CD4-positive, alpha-beta memory T cell (primary cell): Measurements from ENCODE around the gene EVL. TPM values are rescaled to one million over a fixed set of nuclear protein-coding genes. Genes with fewer than 3 reads are reported as not detected.

Experiments used
- CTCF ChIA-PET: fragments of 350-600 bp; sonication (Branson Sonifier 250); formaldehyde crosslinking; loops from one replicate; lab custom pipeline; 2021; ENCODE audit warnings: inconsistent platforms; ENCODE audit not compliant: partially characterized antibody; lab: Charles Lee
- POLR2A ChIA-PET: fragments of 350-600 bp; sonication (Branson Sonifier 250); formaldehyde crosslinking; loops from one replicate; lab custom pipeline; 2021; ENCODE audit not compliant: partially characterized antibody; lab: Charles Lee
- DNase-seq, 5 donors: peaks; one replicate each; pipeline versions ENCODE4 v3.0.0 to v3.0.0-alpha.2; 2020 to 2022; ENCODE audit warnings: mixed read lengths in 1 of 5
- H3K27ac ChIP-seq: one replicate; pipeline ENCODE4 v1.7.0; 2013; ENCODE audit warnings: low read depth, low read length
- H3K27me3 ChIP-seq: 2 replicates; pipeline ENCODE4 v1.7.0; 2013; ENCODE audit warnings: mild to moderate bottlenecking, low read length, moderate library complexity; ENCODE audit not compliant: insufficient read depth
- H3K36me3 ChIP-seq: 2 replicates; pipeline ENCODE4 v1.7.0; 2013; ENCODE audit warnings: mild to moderate bottlenecking, low read length, moderate library complexity; ENCODE audit not compliant: insufficient read depth
- H3K4me1 ChIP-seq: 2 replicates; pipeline ENCODE4 v1.7.0; 2013; ENCODE audit warnings: mild to moderate bottlenecking, low read length, moderate library complexity; ENCODE audit not compliant: insufficient read depth
- H3K4me3 ChIP-seq, 2 donors: one replicate each; pipeline ENCODE4 v1.7.0; 2013; ENCODE audit warnings: low read length in 2 of 2, mild to moderate bottlenecking in 1 of 2
- H3K9me3 ChIP-seq, 2 donors: one replicate each; pipeline ENCODE4 v1.7.0; 2013; ENCODE audit warnings: low read length in 2 of 2, control low read depth in 1 of 2; ENCODE audit not compliant: control insufficient read depth in 1 of 2
- H3K27ac Mint-ChIP-seq, 7 donors: one replicate each; pipeline ENCODE4 v1.8.0; 2020 to 2021; ENCODE audit warnings: mixed read lengths in 7 of 7, mild to moderate bottlenecking in 6 of 7, inconsistent platforms in 3 of 7, moderate library complexity in 3 of 7
- H3K27me3 Mint-ChIP-seq, 2 donors: one replicate each; pipeline ENCODE4 v1.8.0; 2020 to 2021; ENCODE audit warnings: mixed read lengths in 2 of 2
- H3K36me3 Mint-ChIP-seq, 2 donors: one replicate each; pipeline ENCODE4 v1.8.0; 2020 to 2021; ENCODE audit warnings: mixed read lengths in 2 of 2, inconsistent platforms in 1 of 2, mild to moderate bottlenecking in 1 of 2
- H3K4me1 Mint-ChIP-seq, 4 donors: one replicate each; pipeline ENCODE4 v1.8.0; 2020 to 2021; ENCODE audit warnings: mixed read lengths in 4 of 4, mild to moderate bottlenecking in 1 of 4
- H3K4me3 Mint-ChIP-seq, 8 donors: one replicate each; pipeline ENCODE4 v1.8.0; 2020 to 2021; ENCODE audit warnings: mixed read lengths in 8 of 8, mild to moderate bottlenecking in 7 of 8, moderate library complexity in 6 of 8, inconsistent platforms in 3 of 8
- H3K9me3 Mint-ChIP-seq, 8 donors: one replicate each; pipeline ENCODE4 v1.8.0; 2020 to 2021; ENCODE audit warnings: mixed read lengths in 8 of 8, mild to moderate bottlenecking in 5 of 8, inconsistent platforms in 3 of 8, moderate library complexity in 1 of 8
- intact Hi-C: fragments of 100-400 bp; cut with micrococcal nuclease; formaldehyde crosslinking; loops from one replicate; pipeline ENCODE4 v1.15.1; 2023
- polyA plus RNA-seq, 2 donors: library from polyadenylated mRNA; unstranded; fragments of 300-500 nt; fragmentation: Illumina TruSeq; gene quantifications; one replicate each; pipeline ENCODE4 v1.2.3, GENCODE V29; 2021
- total RNA-seq, 2 experiments: library from RNA; stranded (reverse); gene quantifications; one replicate each; pipeline ENCODE4 v1.2.3, GENCODE V29; 2021

EVL gene
- total and polyA plus RNA-seq, 4 experiments from 2014 or later = 81.8 to 1,352 (median 717) TPM

- no peaks in the 10 kb centered on the region for H3K9me3 ChIP-seq
- no peaks in the 10 kb centered on the region for H3K27me3 Mint-ChIP-seq
- peaks cover 0 to 2% (median 0%) of the 10 kb centered on the region in 8 donors for H3K9me3 Mint-ChIP-seq
- peak overlapping the region; percentile 71 to 89 (median 87) for H3K4me3 Mint-ChIP-seq
- DNase-seq = no peak
- peak overlapping the region; percentile 81 for H3K27ac ChIP-seq
- H3K27ac Mint-ChIP-seq = peak overlapping the region; percentile 91 to 99 (median 95)
- intact Hi-C loops = no loop called here
- no peaks in the 10 kb centered on the region for H3K27me3 ChIP-seq
- peaks cover 80 to 99% (median 90%) of the 10 kb centered on the region in 4 donors for H3K4me1 Mint-ChIP-seq
- ChIA-PET POLR2A (interaction anchor here (1.2 to 22.7 kb wide), 5 partner anchors 4 to 166 kb away, joined by 3 to 1011 read pairs (median 941); partner anchors contain the start of gene EVL), CTCF (interaction anchor here (1.0 to 49.4 kb wide), 5 partner anchors 3 to 91 kb away, joined by 3 to 1350 read pairs (median 100); partner anchors contain the start of gene EVL)
- H3K4me3 ChIP-seq = peak overlapping the region in 1 of 2 donors; percentile 10
- peaks cover 37% of the 10 kb centered on the region for H3K36me3 ChIP-seq
- H3K36me3 Mint-ChIP-seq = peaks cover 76 to 81% of the 10 kb centered on the region in 2 donors
- peaks cover 100% of the 10 kb centered on the region for H3K4me1 ChIP-seq
Measured at GRCh38 chr14:100074431-100075100, 9.3 kb downstream of the EVL start.

GRCh38 chr14:100075681-100076080 lies 10.5 kb downstream of the EVL start:
- POLR2A ChIA-PET = interaction anchor here (0.8 to 22.7 kb wide), 8 partner anchors 8 to 165 kb away, joined by 3 to 1011 read pairs (median 4); partner anchors contain the start of gene EVL
- peaks cover 67 to 80% of the 10 kb centered on the region in 2 donors for H3K36me3 Mint-ChIP-seq
- peaks cover 37% of the 10 kb centered on the region for H3K36me3 ChIP-seq

DNA sequence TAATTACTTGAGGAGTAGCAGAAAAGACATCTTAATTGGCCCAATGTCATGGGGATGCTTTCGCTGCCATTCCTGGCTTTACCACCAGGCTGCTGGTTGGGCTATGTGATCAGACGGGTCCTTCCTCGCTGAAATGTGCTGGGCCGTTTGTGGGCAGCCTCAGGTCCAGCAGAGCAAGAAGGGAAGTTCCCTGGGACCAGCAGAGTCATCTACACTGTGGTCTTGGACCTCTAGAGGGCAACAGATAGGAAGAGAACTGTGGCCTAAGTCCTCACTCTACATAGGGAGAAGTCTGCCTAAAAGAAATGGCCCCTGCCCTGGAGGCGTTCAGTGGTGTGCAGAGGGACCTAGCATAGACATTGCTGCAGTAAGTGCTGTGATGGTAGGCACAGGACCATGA lies 10.9 kb downstream of the EVL start:
- Histone ChIP-seq H3K4me3 (peak overlapping the region in 1 of 2 donors; percentile 15), H3K27me3 (no peaks in the 10 kb centered on the region), H3K27ac (peak overlapping the region; percentile 81), H3K4me1 (peaks cover 100% of the 10 kb centered on the region), H3K9me3 (no peaks in the 10 kb centered on the region), H3K36me3 (peaks cover 34% of the 10 kb centered on the region)
- intact Hi-C loops = loop anchor here (1.0 kb wide), 1 partner anchor 32 kb away; no protein-coding TSS in a partner anchor
- H3K4me1 Mint-ChIP-seq = peaks cover 78 to 99% (median 90%) of the 10 kb centered on the region in 4 donors
- H3K36me3 Mint-ChIP-seq = peaks cover 64 to 78% of the 10 kb centered on the region in 2 donors
- ChIA-PET CTCF (interaction anchor here (1.2 to 49.4 kb wide), 4 partner anchors 2 to 18 kb away, joined by 3 to 1350 read pairs (median 677); partner anchors contain the start of gene EVL), POLR2A (interaction anchor here (0.8 to 22.7 kb wide), 6 partner anchors 8 to 117 kb away, joined by 3 to 1011 read pairs (median 6); partner anchors contain the start of gene EVL)
- peak in 2 of 5 donors; percentile 35 to 63 for DNase-seq
- no peaks in the 10 kb centered on the region for H3K27me3 Mint-ChIP-seq
- peaks cover 0 to 2% (median 0%) of the 10 kb centered on the region in 8 donors for H3K9me3 Mint-ChIP-seq
- H3K27ac Mint-ChIP-seq = peak overlapping the region; percentile 91 to 99 (median 95)
- H3K4me3 Mint-ChIP-seq = peak overlapping the region; percentile 71 to 89 (median 87)

More at GRCh38 chr14:100075681-100076080, 10.5 kb downstream of the EVL start:
- Histone ChIP-seq H3K27me3 (no peaks in the 10 kb centered on the region), H3K27ac (peak overlapping the region; percentile 81), H3K4me3 (no peak overlapping the region), H3K9me3 (no peaks in the 10 kb centered on the region), H3K4me1 (peaks cover 100% of the 10 kb centered on the region)
- peak overlapping the region; percentile 91 to 99 (median 95) for H3K27ac Mint-ChIP-seq
- H3K4me3 Mint-ChIP-seq = peak overlapping the region; percentile 71 to 89 (median 87)
- H3K9me3 Mint-ChIP-seq = peaks cover 0 to 2% (median 0%) of the 10 kb centered on the region in 8 donors
- H3K27me3 Mint-ChIP-seq = no peaks in the 10 kb centered on the region
- no peak for DNase-seq
- intact Hi-C loops = loop anchor here (1.0 kb wide), 1 partner anchor 33 kb away; no protein-coding TSS in a partner anchor
- H3K4me1 Mint-ChIP-seq = peaks cover 78 to 99% (median 90%) of the 10 kb centered on the region in 4 donors
- CTCF ChIA-PET = interaction anchor here (1.2 to 49.4 kb wide), 4 partner anchors 2 to 19 kb away, joined by 3 to 1350 read pairs (median 677); partner anchors contain the start of gene EVL

- Mint-ChIP-seq H3K36me3 (peaks cover 62 to 80% of the 10 kb centered on the region in 2 donors), H3K9me3 (peaks cover 0 to under 1% (median 0%) of the 10 kb centered on the region in 8 donors), H3K27ac (peak overlapping the region; percentile 91 to 99 (median 95)), H3K27me3 (no peaks in the 10 kb centered on the region), H3K4me1 (peaks cover 78 to 100% (median 91%) of the 10 kb centered on the region in 4 donors), H3K4me3 (peak overlapping the region; percentile 61 to 89 (median 87))
- H3K36me3 ChIP-seq = peaks cover 29% of the 10 kb centered on the region
- no peaks in the 10 kb centered on the region for H3K27me3 ChIP-seq
- H3K27ac ChIP-seq = peak overlapping the region; percentile 81
- DNase-seq = no peak
- peak overlapping the region in 1 of 2 donors; percentile 15 for H3K4me3 ChIP-seq
- ChIA-PET CTCF (interaction anchor here (0.8 to 49.4 kb wide), 4 partner anchors 1 to 20 kb away, joined by 4 to 1350 read pairs (median 677); partner anchors contain the start of gene EVL), POLR2A (interaction anchor here (0.6 to 22.7 kb wide), 8 partner anchors 8 to 146 kb away, joined by 3 to 1011 read pairs (median 4); partner anchors contain the start of gene EVL)
- no peaks in the 10 kb centered on the region for H3K9me3 ChIP-seq
- intact Hi-C loops = loop anchor here (1.0 kb wide), 1 partner anchor 32 kb away; no protein-coding TSS in a partner anchor
- peaks cover 100% of the 10 kb centered on the region for H3K4me1 ChIP-seq
Measured at GRCh38 chr14:100076606-100077005, 11.4 kb downstream of the EVL start.

DNA sequence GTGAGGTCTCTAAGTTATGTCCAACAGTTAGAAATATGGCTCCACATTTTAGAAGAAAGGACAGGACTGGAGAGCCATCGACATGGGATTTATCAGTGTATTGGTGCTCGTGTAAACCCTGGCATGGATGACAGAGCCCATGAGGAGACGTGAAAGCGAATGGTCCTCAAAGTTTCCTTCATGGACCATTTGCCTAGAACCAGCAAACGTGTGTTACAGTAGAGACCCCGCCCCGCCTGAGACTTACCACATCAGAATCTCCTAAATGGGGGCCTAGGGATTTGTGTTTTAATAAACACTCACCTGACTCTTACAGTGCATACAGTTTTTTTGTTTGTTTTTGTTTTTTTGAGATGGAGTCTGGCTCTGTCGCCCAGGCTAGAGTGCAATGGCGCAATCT lies 12.2 kb downstream of the EVL start:
- H3K27ac ChIP-seq = peak overlapping the region; percentile 81
- ChIA-PET POLR2A (interaction anchor here (0.7 to 22.7 kb wide), 7 partner anchors 8 to 65 kb away, joined by 3 to 1011 read pairs (median 7); partner anchors contain the start of gene EVL), CTCF (interaction anchor here (0.8 to 49.4 kb wide), 4 partner anchors 0 to 115 kb away, joined by 4 to 1350 read pairs (median 681); partner anchors contain the start of gene EVL)
- peaks cover 100% of the 10 kb centered on the region for H3K4me1 ChIP-seq
- no peak overlapping the region for H3K4me3 ChIP-seq
- no peaks in the 10 kb centered on the region for H3K9me3 Mint-ChIP-seq
- no peaks in the 10 kb centered on the region for H3K27me3 ChIP-seq
- peaks cover 59 to 83% of the 10 kb centered on the region in 2 donors for H3K36me3 Mint-ChIP-seq
- intact Hi-C loops = no loop called here
- H3K27ac Mint-ChIP-seq = peak overlapping the region; percentile 91 to 99 (median 95)
- H3K4me1 Mint-ChIP-seq = peaks cover 81 to 100% (median 92%) of the 10 kb centered on the region in 4 donors
- H3K9me3 ChIP-seq = no peaks in the 10 kb centered on the region
- H3K27me3 Mint-ChIP-seq = no peaks in the 10 kb centered on the region
- peaks cover 30% of the 10 kb centered on the region for H3K36me3 ChIP-seq
- DNase-seq = no peak
- peak overlapping the region; percentile 32 to 89 (median 87) for H3K4me3 Mint-ChIP-seq

DNA sequence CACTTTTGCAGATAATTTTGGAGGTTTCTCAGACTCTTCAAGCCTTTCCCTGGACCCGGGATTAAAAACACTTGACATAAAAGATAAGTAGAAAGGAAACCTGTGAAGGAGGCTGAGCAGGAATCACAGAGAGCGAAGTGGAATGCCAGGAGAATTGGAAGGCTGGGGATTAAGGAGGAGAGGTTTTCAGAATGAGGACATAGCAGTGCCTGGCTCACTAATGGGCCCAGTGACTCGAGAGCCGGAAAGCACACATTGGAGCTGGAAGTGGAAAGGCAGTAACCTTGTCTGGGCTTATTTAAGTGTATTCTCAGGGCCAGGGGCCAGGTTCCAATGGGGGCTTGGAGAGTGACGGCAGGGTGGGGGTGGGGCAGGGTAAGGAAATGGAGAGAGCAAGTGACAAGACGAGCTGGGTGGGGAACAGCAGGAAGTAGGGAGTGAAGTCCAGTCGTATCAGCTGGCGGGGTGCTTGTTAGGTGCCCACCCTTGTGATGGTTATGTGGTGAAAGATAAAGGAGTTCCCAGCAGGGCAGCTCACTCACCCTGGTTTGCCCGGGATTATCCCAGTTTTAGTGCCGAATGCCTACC lies 13.1 kb downstream of the EVL start:
- Histone ChIP-seq H3K4me3 (peak overlapping the region; percentile 17 to 41), H3K27ac (peak overlapping the region; percentile 62), H3K9me3 (no peaks in the 10 kb centered on the region), H3K27me3 (no peaks in the 10 kb centered on the region), H3K36me3 (peaks cover 34% of the 10 kb centered on the region), H3K4me1 (peaks cover 100% of the 10 kb centered on the region)
- no peaks in the 10 kb centered on the region for H3K9me3 Mint-ChIP-seq
- ChIA-PET POLR2A (interaction anchor here (1.0 to 18.4 kb wide), 10 partner anchors 11 to 114 kb away, joined by 3 to 1011 read pairs (median 4); partner anchors contain the start of genes DEGS2 and EVL), CTCF (interaction anchor here (1.2 to 49.4 kb wide), 7 partner anchors 1 to 163 kb away, joined by 3 to 1350 read pairs (median 12); partner anchors contain the start of gene EVL)
- H3K4me3 Mint-ChIP-seq = peak overlapping the region; percentile 83 to 88 (median 86)
- H3K27me3 Mint-ChIP-seq = no peaks in the 10 kb centered on the region
- peak in 1 of 5 donors; percentile 49 for DNase-seq
- peaks cover 80 to 100% (median 92%) of the 10 kb centered on the region in 4 donors for H3K4me1 Mint-ChIP-seq
- peak overlapping the region; percentile 91 to 99 (median 95) for H3K27ac Mint-ChIP-seq
- H3K36me3 Mint-ChIP-seq = peaks cover 57 to 83% of the 10 kb centered on the region in 2 donors
- intact Hi-C loops = loop anchor here (2.0 kb wide), 2 partner anchors 14 to 22 kb away; partner anchors contain the start of gene EVL
